ENCODE data around the gene LTBR.

LTBR gene

DNA sequence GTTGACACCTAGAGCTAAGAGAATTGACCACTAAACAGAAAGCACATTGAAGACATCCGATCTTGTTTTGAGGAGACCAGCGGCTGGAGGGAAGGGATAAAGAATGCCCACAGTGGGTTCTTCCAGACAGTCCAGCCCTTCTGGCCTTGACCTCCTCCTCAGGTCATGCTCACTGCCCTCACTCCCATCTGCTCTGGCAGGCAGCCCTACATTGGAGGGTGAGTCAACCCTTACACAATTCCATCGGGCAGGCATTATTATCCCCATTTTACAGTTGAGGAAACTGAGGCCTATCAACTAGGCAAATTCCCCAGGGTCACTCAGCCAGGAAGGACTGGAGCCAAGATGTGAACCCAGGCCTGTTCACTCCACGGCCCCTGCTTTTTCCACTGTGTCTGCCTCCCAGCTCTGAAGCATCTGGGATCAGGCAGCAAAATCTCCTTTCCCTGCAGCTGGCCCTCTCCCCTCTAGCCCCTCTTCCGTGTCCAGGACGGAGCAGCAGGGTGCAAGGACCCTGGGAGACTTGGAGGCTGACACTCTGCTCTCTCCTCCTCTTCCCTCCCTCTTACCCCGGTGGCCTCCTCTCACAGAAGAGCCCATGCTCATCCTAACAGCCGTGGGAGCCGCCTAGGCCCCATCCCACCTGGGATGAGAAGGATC is 13.9 kb upstream of the LTBR start:
- no peak for DNase-seq

DNA sequence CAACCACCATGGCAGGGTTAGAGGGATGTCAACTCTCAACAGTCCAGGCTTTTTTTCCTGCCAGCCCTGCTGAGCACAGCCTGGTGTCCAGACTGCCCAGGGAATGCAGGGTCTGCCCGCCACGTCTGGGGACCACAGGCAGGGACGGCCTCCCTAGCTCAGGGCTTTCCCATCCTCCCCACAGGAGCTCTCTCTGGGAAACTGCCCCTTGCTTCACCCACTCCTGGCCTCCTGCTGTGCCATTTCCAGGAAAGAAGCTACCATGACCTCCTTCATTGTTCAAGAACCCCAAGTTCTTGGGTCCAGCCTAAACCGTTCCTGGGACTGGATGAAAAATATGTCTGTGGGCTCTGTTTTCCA is 13.4 kb upstream of the LTBR start:
- DNase-seq = no peak

DNA sequence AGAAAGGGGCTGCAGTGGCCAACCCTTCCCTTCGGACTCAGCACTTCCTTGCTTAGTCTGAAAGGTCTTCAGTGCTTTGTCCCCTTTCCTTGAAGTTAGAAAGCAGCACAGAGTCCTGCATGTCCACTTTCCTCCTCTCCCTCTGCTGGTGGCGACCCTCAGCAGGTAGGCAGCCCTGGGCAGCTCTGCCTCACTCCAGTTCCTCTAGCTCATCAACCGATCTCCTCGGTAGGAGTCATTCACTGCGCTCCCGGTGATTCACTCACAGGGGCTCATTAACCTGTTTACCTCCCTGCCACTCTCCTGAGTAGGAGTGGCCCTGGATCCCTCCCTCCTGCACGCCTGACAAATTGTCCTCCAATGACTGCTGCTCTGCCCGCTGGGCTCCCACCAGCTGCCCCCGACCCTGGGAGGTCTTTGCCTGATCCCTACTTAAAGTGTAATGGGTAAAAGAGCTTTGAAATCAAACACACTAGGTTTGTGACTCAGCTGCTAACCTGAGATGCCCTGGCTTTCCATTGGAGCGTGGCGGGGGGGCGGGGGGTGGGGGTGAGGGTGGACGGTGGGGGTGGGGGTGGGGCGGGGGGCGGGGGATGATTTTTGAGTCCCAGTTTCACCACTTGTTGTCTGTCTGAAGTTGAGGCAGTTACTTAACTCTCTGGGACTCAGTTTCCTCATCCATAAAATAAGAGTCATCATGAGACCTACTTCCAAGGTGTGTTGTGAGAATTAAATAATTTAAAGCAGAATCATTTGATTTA is 12.8 kb upstream of the LTBR start:
- peak; percentile 100 for DNase-seq

DNA sequence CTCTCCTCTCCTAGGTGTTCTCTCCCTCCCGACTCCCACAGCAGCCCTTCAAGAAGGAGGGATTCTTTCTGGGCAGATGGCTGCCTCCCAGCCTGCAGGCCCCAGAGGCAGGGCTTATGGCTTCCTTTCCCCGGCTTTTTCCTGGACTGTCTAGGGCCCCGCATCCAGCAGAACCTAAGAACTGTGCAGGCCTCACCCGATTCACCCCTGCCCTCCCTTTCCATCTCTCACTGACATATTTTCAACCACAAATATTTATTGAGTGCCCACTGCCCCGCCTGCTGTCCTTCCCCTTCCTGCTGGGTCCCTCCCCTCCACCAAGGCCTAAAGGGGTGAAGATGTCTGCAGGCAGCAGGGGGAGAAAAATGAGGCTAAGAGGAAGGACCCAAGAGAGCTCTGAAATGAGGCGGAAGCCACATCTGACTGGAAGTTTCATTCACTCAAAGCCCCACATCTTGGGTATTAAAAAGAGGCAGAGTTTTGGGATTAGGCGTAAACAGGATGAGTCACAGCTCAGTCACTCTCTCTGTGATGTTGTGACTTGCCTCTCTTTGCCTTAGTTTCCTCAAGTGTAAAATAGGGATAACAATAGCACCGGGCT is 11.5 kb upstream of the LTBR start:
- DNase-seq = peak; percentile 92

DNA sequence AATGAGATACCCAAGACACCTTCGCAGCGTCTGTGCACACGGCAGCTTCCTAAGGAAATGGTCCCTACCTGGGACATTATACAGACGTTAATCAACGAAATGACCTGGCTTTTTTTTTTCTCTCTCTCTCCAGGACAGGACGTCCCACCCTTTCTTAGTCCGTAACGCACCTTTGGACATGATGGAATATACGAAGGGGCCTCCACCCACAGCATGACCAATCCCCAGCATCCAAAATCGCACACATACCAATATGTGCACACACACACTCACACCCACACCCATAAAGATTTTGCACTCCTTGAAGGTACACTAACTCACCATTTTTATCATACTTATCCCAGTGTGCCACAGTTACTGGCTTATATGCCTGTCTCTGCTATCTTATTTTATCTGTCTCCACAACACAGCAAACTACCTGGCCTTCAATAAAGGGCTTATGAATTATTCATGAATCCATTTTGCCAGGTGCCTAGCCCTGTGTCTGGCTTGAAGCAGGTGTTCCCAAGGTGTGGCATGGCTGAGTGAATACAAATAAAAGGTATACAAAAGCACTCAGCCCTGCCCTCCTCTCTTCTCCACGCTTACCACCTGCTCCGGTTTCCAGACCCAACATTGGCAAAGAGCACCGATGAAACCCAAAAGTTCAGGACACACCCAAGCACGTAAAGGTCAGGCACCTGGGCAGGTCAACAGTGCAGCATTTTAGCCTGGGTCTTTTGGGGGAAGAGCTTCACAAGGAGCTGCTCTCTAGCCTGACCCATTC is 10.8 kb upstream of the LTBR start:
- peak; percentile 99 for DNase-seq

DNA sequence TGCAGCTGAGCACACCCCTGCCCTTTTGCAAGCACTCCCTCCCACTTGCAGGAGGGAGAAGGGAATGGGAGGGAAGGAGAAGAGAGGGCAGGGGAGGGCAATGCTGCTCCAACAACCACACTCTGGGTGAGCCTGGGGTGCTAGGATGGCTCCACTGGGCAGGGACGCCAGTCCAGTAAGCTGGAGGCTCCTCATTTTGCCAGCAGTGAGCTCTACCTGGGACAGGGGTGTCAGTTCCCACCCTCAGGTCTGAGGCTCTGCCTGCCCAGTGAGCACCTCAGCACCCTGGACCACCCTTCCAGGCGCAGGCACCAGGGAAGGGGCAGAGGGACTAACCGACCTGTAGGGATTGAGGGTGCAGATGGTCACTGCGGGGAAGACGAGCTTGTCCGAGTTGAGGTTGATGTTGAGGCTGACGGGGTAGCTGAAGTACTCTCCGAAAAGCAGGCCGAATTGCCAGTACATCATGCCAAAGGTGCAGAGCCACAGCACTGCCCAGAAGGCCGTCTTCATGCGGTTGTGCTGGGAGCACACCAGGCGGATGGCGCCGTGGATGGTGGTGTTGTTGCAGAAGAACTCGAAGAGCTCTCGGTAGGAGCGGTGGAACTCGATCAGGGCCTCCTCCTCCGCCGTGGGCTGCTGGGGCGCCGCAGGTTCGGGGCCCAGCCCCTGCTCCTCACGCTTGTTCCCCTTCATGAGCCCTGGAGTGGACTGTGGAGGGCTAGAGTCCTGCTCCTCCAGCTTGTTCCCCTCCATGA is 9.8 kb upstream of the LTBR start:
- DNase-seq = peak; percentile 67

DNA sequence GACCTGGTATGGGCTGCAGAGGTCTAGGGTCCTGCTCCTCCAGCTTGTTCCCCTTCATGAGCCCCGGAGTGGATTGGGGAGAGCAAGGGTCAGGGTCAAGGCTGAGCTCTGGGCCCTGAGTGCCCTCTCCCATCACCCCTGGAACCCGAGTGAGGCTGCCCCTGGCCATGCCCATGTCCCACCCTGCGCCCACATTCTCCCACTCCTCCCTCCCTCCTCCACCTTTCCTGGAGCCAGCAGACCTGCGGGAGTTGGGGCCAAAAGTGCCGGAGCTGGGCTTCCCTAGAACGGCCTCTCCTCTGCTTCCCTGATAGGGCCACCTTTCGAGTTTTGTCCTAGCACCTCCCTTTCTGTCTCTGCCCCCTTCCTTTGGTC is 9.2 kb upstream of the LTBR start:
- no peak for DNase-seq

DNA sequence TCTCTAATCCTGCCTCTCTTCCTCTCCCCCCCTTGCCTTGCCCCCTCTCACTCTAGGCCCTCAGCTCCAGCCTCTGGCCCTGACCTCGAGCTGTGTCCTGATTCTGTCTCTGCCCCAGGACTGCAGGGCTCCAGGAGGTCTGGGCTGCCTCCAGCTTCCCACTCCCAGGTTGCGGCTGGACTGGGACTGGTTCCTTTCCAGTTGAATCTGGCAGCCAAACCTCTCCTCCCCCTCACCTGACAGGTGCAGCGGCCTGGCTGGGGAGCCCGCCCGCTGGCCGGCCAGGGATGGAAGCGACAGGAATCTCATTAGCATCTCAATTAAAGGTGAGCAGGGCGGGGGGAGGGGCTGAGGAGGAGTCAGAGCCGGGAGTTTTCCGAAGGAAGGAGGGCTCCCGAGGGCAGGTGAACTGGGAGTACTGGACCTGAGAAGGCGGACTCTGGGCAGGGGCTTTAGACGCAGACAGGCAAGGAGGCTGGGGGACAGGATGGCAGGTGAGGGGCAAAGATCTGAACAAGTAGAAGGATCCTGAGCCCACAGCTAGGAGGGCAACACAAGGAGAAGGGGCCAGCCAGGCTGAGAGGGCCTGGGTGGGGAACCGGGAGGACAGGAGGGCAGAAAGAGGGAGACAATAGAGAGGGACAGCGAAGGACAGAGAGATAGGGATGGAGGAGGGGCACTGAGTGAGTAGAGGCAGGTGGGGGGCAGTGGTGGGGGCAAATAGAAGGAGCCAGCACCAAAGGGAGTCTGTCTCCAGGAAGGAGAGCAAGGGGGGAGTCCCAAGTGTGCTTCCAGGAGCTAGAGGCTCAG is 8.5 kb upstream of the LTBR start, which contains the start of gene SCNN1A:
TSS of gene SCNN1A (minus strand) at position 295 of the 810 bp plus-strand sequence. CDS start 780 bp downstream, outside the sequence.
- DNase-seq = peak; percentile 99

DNA sequence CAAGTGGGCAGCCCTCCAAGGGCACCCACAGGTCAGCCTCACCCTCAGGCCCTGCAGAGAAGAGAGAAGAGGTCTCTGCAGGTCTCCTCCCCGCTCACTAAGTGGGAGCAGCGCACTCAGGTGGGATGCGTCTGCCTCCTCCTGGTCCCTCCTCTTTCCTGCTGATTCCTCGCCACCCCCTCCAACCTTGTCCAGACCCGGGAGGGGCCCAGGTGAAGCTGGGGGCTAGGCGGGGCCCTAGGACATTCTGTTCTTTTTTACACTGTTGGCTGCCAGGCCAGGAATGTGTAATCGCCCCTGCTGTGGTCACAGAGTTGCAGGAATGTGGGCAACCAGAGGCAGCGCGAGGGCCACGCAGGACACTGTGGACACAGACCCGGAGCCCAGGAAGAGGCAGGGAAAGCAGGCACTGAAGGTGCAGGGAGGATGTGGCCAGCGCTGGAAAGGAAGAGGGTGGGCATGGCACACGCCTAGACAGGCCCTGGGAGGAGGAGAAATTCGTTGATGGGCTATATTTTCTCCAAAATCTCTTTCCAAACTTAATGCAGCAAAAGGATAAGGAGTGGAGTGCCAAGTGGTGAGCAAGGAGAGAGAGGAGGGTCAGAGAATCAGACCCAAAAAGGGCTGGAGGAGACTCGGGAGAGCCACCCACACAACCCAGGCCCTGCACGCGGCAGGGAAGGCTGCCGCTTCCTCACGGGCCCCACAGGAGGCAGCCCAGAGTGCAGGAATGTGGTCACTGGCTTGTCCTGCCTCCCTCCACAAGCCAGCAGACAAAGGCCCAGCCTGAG is 7.7 kb upstream of the LTBR start:
- DNase-seq = peak; percentile 71

DNA sequence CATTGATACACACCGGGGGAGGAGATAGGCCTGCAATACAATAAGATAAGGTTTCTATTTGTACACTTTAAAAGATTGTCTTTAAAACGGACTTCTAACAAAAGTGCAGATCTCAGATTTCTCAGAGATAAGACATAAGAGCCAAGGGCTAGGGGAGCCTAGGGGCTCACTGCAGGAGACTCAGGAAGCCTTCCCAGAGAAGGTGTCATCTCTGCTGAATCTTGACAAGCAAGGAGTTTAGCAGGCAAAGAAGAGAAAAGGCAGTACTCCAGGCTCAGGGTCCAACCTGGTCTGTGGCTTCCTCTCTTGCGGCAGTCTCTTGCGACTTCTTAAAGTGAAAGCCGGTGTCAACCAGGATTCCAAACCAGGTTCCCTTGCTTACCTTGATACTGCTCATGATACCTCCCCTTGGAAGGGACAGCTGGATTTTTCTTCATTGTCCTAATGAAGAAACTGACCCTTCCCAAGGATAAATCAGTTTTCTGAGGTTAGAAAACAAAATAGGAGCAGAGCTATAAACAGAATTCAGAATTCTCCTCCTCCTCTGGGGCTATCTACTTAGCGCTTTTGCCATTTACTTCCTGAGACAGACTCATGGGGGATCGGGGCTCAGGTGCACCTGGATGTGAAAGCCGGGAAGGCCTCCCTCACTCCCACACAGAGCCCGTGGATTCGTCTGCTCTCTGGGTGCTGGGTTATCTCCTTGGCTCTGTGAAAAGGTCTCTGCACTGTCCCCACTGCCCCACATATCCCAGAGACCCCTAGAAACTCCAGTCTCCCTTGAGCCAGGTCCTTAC is 6.9 kb upstream of the LTBR start:
- no peak for DNase-seq

DNA sequence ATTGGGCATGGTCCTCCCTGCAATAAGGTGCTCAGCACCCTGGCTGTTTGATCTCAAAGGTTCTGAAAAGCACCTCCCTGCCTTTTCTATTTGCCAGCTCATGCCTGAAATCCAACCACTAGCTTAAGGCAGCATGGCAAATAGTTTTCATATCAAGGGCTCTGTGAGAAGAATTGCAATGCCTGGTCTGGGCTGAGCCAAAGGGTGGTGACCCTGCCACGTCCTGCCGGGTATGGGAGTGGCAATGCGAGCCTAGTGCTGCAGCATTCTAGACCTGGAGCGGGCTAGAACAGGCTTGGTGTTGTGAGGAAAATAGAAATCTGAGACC is 6.3 kb upstream of the LTBR start:
- DNase-seq = no peak

DNA sequence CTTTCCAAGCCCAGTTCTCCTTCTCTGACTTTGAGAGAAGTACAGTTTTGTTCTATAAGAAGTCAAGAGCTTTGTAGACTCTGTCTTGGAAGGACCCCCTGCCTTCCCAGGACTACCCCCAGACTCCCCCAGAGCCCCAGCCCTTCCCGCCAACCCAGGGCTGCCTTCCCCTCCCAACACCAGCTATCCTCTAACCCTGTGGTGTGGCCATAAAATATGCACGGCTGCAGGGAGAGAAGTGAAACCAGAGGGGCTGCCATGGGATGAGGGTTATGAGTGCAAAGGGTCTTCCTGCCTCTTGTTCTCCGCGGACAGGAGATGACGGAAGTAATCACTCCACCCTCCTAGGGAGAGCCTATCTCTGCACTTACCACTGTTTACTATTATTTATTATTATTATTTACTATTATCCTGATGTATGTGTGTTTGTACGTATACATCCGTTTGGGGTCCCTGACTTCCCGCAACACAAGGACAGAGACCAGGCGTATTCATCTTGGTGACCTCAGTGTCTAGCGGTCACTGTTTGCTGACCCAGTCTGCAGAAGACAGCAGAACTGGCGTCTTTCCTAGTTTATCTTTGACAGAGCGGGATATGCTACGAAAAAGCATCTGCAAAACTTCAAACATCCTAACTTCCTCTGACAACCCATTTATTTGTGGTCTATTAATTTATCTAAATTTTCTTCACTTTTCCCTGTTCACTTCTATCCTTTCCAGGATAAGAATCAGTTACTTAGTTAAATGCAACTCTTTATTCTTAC is 5.1 kb upstream of the LTBR start:
- DNase-seq = no peak

DNA sequence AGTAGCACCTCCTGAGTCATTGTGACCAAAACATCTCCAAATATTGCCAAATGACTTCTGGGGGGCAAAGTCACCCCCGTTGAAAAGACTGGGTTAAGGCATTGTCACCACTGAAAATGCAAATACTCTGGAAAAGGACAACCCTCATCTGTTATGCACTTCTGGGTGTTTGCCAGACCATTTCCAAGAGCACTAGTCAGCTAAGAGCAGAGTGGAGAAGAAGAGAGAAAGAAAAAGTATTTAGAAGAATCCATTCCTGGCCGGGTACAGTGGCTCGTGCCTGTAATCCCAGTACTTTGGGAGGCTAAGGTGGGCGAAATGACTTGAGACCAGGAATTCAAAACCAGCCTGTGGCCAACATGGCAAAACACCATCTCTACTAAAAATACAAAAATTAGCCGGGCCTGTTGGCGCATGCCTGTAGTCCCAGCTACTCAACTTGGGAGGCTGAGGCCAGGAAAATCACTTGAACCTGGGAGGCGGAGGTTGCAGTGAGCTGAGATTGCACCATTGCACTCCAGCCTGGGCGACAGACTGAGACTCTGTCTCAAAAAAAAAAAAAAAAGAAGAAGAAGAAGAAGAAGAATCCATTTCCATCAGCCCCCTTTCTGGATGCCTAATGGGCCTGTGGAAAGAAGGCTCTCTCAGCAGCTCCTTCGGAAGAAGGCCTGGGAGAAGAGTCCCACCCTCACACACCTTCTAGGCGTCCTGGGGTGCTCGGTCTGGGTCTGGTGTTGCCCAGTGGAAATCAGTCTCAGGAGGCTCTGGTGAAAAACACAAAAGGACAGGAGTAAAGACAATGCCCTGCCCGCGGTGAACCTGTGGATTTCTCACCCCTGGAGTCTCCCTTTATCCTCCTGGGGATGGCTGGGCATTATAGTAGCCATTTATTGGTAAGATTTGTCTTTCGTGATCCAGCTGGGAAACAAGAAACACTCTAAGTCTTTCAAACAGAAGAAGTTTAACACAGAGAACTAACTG is 3.5 kb upstream of the LTBR start:
- DNase-seq = no peak

DNA sequence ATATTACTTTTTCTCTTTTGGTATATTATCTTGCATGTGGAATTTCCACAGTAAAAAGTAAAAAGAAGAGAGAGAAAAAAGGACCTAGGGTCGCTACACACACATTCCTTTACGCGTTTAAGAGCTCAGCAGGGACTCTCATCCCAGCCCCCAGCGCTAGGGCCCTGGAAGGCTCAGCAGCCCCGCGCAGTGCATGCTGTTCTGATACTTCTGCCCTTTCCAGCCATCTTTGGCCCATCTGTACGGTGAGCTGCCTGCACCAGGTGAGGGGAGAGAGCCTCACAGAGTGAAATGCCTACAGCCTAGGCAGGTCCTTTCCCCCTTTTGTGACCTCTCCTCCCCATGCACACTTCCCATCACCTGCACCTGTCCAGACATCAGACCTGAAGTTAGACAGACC is 1.6 kb upstream of the LTBR start:
- no peak for DNase-seq

DNA sequence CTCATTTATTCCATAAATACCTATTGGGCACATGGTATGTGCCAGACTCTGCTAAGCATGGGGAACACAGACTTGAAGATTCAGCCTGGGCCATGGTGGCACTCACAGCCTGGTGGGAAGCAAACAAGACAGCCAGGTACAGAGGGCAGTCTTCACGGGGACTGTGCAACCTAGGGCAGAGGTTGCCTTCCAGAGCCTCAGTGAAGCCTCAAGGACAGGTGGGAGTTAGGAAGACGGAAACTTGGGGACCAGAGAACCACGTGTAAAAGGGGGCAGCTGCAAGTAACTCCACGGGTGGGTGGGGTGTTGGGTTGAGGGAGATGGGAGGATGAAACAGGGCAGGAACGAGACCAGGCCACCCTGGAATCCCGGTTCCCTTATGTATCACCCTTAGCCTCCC is 980 bp upstream of the LTBR start:
- no peak for DNase-seq

DNA sequence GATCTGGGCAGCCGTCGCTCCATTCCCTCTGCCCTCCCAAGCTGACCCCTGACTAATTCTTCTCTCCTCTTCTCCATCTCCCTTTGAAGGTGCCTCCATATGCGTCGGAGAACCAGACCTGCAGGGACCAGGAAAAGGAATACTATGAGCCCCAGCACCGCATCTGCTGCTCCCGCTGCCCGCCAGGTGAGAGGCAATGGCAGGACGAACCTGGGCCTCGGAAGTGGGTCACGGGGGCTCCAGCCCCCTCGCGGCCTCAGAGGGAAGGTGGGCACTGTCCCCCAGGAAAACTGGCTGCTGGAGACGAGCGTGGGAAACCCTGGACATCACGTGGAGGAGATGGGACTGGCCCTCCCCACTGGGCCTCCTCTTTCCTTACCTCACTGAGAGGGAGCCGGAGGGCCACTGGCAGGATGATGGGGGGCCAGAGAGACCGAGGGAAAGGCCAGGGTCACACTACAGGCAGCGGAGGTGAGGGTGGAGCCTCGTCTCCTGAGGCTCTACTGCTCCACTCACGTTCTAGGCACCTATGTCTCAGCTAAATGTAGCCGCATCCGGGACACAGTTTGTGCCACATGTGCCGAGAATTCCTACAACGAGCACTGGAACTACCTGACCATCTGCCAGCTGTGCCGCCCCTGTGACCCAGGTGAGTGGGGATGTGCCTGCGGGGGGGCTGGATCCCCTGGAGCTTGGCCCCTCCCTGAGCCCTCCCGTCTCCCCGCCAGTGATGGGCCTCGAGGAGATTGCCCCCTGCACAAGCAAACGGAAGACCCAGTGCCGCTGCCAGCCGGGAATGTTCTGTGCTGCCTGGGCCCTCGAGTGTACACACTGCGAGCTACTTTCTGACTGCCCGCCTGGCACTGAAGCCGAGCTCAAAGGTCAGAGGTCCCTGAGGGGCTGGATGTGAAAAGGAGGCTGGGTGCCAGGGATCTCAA is 806 bp downstream of the LTBR start:
- no peak for DNase-seq

DNA sequence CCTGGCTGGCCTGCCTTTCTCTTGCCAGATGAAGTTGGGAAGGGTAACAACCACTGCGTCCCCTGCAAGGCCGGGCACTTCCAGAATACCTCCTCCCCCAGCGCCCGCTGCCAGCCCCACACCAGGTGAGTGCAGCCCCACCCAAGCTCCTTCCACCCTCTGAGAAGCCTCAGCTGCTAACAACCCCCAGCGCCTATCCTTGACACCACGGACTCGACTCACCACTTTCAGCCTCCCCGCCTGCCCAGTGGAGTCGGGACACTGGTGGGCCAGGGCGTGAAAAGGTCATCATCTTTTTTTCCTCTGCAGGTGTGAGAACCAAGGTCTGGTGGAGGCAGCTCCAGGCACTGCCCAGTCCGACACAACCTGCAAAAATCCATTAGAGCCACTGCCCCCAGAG is 2.1 kb downstream of the LTBR start:
- no peak for DNase-seq
